Amniotic epithelial cell (primary cell): ENCODE data around the gene PPP1R3D.

ENCODE experiments used
- DNase-seq: peaks from one replicate; pipeline ENCODE4 v3.0.0-alpha.2; 2010; ENCODE audit warnings: low read depth

The PPP1R3D gene

GRCh38 chr20:59948212-59948611 is 8.1 kb upstream of the PPP1R3D start:
- DNase-seq, result no peak

DNA sequence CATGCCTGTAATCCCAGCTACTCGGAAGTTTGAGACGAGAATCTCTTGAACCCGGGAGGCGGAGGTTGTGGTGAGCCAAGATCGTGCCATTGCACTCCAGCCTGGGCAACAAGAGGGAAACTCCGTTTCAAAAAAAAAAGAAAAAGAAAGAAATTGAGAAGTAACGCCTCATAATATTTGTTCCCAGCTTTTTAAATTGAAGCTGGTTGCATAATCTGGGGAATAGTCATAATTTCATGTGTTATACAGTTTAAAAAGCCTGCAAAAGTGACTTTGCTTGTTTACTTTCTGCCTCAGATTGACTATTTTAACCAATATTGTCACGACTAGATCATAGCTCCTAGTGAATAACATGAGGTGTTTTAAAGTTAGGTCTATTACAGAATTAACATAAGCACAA is 7.3 kb upstream of the PPP1R3D start:
- DNase-seq, result no peak

DNA sequence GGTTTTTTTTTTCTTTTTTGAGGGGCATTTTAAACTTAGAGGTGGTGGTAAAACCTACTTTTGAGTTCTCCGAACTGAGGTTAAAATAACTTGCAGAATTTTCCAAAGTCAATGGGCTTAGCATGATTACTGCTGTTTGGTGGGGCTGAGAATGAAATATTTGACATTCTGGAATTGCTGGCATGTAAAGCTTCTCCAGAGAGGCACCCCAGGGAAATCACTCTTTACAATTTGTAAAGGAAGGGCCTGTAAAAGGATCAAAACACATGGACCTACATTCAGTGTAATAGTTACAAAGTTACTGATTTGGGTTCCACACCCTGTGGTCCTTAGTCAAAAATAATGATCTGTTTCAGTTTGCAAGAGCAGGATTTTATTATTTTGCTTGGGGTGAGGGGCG is 5.6 kb upstream of the PPP1R3D start:
- DNase-seq, result no peak

- no peak for DNase-seq
These were observed 5.1 kb upstream of the PPP1R3D start for GRCh38 chr20:59945175-59945574.

DNA sequence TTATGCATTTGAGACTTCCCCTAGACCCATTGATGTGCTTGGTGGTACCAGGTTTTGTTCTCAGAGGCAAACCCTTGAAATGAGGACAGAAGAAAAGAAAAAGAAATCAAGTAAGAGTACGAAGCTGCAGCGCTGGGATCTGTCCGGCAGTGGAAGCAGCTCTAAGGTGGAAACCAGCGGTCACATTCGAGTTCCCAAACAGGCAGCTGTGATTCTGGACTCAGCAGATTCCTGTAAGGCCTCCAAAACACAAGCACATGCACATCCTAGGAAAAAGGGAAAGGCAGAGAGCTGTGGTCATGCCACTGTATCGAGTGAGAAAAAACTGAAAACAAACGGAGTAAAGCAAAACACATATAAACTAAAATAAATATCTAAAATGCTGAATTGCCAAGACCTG is 4.6 kb upstream of the PPP1R3D start:
- no peak for DNase-seq

DNA sequence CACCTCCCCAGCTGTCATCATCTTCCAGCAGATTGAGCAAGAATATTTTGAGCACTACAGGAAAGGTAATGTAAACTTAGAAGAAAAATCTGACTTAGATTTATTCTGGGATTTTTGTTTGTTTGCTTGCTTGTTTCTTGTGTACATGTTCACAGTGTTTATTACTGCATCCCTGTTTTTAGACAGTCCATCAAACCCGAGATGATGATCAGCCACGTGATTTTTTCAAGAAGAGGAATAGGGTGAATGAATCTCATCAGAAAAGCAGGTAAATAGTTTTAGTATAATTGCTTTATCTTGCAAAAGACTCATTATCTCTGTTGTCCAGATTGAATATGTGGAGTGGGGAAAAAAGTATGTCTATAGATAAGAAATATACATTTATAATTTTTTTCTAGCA is 2.1 kb upstream of the PPP1R3D start:
- no peak for DNase-seq

GRCh38 chr20:59940956-59941294 is 820 bp upstream of the PPP1R3D start:
- no peak for DNase-seq

GRCh38 chr20:59939879-59940128 is 301 bp downstream of the PPP1R3D start:
- DNase-seq, result no peak

DNA sequence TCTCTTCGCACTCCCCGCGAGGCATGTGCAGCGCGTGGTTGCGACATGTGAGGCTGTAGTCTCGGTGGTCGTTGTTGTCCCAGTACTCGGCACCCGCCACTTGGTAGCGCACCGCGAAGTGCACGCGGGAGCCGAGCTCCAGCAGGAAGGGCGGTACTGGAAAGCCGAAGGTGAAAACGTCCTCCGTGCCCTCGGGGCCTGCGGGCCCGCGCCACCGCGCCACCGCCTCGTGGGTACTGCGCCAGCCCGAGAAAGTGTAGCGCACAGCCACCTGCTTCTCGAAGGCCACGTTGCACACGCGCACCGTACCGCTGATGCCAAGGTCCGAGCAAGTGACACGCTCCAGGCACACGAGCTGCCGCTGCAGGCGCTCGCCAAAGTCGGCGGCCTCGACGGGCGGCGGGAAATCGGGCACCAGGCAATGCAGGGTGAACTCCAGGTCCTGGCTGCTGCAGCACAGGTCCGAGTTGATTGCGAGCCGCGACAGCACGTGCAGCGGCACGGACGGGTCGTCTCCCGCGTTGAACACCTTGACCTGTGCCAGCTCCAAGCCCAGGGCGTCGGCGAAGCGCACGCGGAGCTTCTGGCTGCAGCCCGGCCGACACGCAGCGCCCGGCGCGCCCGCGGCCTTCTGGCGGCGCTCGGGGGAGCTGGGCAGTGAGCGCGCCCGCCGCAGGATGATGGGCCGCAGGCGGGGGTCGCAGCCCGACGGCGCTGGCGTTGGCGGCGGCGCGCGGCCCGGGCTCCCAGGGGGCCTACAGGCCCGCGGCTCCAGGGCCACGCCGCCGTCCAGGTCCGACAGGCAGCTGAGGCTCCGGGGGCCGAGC is 840 bp downstream of the PPP1R3D start:
- peak; percentile 14 for DNase-seq

GRCh38 chr20:59938696-59939051 is 1.4 kb downstream of the PPP1R3D start:
- no peak for DNase-seq

- peak; percentile 41 for DNase-seq
These were observed 1.9 kb downstream of the PPP1R3D start for GRCh38 chr20:59938221-59938620.

- DNase-seq, result no peak
These were observed 3.0 kb downstream of the PPP1R3D start for GRCh38 chr20:59937150-59937549.

- no peak for DNase-seq
These were observed 3.7 kb downstream of the PPP1R3D start for GRCh38 chr20:59936409-59936808.

DNA sequence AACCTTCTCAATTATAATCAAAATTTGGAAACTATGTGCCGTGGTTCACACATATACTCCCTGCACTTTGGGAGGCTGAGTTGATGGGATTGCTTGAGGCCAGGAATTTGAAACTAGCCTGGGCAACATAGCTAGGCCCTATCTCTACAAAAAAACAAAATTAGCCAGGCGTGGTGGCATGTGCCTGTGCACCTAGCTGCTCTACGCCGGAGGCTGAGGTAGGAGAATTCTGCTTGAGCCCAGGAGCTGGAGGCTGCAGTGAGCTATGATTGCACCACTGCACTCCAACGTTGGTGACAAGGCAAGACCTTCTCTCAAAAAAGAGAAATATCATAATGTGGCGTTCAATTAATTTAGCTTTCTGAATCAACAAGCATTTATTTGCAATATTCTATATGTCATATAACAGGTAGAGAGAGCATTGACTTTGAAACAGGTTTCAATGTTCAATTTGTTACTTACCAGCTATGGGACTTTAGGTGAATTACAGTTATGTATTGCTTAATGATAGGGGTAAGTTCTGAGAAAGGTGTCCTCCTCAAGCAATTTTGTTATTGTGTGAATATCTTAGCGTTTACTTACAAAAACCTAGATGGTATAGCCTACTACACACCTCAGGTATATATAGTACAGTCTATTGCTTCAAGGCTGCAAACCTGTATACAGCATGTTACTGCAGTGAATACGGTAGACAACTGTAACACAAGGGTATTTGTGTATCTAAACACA is 4.5 kb downstream of the PPP1R3D start:
- DNase-seq, result no peak

- DNase-seq, result peak; percentile 37
These were observed 6.1 kb downstream of the PPP1R3D start for GRCh38 chr20:59933849-59934585.

GRCh38 chr20:59933296-59933848 is 6.7 kb downstream of the PPP1R3D start, which contains the start of gene SYCP2:
SYCP2 (minus strand) TSS chr20:59933637; CDS start chr20:59922413, 11,224 bp downstream.
- no peak for DNase-seq

DNA sequence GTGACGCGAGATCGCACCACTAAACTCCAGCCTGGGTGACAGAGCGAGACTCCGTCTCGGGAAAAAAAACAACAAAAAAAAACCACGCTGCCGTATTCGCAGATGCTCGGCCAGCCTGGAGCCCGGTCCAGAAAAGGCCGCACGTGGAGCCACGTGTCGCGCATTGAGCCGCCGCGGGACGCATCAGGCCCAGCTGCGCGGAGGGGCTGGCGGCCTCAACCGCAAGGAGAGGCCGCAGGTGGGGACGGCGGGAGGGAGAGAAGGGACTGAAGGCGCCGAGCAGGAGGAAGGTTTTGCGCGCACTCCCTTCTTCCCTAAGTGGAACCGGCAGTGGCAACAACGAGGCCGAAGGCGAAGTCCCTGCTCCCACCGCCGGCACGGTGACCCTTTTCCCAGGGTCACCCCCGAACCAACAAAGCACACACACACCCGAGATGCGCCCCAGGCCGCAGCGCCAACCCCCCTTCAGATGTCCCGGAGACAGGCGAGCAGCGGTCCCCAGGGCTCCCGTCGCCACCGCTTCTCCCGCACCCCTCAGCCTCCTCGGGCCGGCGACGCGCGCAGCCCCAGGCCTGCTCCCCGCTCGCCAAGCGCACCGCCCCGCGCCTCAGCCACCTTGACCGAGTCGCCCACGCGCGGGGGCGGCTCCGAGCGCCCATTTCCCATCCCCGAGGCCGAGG is 7.3 kb downstream of the PPP1R3D start:
- DNase-seq, result no peak

GRCh38 chr20:59931511-59932312 is 8.4 kb downstream of the PPP1R3D start:
- DNase-seq, result no peak

- no peak for DNase-seq
These were observed 14.2 kb downstream of the PPP1R3D start for GRCh38 chr20:59925899-59926298.

DNA sequence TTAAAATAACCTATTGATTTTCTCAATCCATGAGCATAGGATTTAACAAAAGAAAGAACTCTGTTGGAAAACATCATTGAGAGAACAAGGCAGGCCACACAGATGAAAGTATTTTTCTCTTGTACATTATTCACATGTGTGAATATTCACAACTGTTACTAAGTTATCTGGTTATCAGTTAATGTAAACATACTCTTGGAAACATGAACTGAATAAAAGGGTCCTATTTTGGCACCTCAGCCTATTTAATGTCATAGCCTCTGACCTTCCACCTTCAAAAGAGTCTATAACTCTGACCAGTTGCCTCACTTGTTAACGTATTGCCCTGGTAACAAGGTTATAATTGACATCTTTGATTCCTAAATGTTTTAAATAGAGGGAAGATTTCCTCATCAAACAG is 14.7 kb downstream of the PPP1R3D start:
- no peak for DNase-seq

DNA sequence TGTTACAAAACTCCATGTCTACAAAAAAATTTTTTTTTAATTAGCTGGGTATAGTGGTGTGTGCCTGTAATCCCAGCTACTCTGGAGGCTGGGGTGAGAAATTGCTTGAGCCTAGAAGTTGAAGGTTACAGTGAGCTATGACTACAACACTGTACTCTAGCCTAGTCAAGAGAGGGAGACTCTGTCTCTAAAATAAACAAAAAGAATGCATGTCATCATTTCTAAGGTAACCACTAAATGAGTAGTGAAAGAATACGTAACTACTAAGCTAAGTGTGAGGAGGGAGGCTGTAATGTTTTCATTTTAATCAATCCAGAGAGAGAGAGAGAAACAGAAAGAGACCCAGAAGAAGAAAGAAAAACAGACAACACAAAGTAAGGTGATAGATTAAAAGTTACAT is 16.6 kb downstream of the PPP1R3D start:
- DNase-seq, result no peak

DNA sequence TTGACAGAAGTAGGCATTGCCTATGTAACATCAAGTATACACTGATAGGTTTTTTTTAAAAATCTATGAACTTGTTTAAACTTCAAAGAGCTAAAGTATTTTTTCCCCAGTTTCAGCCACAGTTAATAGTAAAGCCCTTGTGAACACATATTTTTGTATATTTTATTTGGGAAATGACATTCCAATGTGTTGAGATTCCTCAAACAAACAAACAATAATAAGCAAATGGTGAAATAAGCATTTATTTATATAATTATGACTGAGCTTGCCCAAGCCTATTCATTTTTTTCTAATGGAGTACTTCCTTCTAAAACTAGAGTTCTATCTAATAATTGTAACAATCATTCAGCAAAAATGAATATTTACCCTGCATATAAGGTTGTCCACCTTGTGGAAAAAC is 19.2 kb downstream of the PPP1R3D start:
- no peak for DNase-seq
